Head of caudate nucleus (tissue), 42 donors: ENCODE measurements around the gene TRIM32.

ENCODE experiments used
- DNase-seq, 42 donors: peaks; one replicate each; pipeline versions ENCODE4 v3.0.0 to v3.0.0-alpha.2; 2020 to 2021; ENCODE audit warnings: mixed read lengths in 7 of 42
- intact Hi-C: fragments of 100-400 bp; cut with DNase I; formaldehyde crosslinking; loops from one replicate; pipeline ENCODE4 v1.15.0; 2022

TRIM32 gene, protein sequence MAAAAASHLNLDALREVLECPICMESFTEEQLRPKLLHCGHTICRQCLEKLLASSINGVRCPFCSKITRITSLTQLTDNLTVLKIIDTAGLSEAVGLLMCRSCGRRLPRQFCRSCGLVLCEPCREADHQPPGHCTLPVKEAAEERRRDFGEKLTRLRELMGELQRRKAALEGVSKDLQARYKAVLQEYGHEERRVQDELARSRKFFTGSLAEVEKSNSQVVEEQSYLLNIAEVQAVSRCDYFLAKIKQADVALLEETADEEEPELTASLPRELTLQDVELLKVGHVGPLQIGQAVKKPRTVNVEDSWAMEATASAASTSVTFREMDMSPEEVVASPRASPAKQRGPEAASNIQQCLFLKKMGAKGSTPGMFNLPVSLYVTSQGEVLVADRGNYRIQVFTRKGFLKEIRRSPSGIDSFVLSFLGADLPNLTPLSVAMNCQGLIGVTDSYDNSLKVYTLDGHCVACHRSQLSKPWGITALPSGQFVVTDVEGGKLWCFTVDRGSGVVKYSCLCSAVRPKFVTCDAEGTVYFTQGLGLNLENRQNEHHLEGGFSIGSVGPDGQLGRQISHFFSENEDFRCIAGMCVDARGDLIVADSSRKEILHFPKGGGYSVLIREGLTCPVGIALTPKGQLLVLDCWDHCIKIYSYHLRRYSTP

GRCh38 chr9:116687074-116687753 lies at the start of gene TRIM32:
Gene TRIM32, plus strand, starts transcription at chr9:116687305. Its CDS starts 10,438 bp downstream, at chr9:116697743.
- peak; percentile 73 to 97 (median 94) for DNase-seq
- intact Hi-C loops: no loop called here

DNA sequence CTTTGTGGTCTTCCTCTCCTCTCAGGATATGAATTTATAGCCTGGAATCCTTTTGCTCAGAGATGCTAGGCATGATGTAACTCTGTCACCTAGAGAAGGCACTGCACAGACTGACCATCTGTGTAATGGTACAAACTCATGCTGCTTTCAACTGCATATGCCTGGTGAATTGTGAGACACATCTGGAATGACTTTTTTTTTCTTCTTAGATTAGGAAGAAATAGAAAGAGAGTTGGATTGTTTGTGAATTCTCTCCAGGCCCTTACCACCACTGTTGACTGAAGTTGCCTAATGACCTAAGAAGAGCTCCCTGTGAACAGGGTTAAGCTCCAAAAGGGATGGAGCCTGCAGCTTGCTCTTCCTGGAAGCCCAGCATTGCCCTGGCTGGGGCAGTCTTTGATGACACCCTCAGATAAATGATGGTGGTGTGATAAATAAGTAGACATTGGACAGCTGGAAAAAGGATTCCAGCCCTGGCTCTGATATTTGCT lies 47.8 kb upstream of the TRIM32 start:
- intact Hi-C loops: no loop called here
- no peak for DNase-seq

DNA sequence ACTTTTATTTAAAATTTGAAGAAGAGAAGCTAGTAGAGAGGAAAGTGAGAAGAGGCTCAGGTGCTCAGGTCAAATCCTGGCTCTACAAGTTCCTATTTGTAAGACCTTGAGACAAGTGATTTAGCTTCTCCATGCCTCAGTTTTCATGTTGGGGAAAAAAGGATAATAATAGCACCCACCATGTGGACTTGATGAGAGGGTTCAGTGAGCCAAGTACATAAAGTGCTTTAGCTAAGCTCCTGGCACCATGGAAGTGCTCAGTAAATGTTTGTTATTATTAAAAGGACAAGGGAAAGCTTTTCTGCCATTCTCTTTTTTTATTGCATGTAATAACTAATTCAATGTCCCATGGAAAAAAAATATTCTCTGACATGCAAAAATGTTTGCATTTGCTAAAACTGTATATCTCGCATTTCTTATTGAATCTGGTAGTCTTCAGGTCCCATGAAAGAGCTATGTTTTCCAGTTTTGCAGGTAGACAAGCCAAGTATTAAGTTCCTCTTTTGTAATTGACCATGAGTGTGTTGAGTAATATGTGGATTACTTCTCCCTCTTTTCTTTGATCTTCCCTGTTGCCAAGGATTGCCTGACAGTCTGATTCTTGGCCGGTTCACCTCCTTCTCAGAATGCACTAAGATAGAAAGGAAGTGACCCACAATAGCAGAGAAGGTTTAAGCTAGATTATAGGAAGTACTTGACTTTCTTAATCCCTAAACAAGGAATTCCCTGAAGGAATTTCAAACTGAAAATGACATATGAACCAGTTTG lies 45.6 kb upstream of the TRIM32 start:
- intact Hi-C loops: no loop called here
- DNase-seq: no peak

- intact Hi-C loops: no loop called here
- DNase-seq: no peak
These were observed 43.4 kb upstream of the TRIM32 start for GRCh38 chr9:116643691-116644090.

DNA sequence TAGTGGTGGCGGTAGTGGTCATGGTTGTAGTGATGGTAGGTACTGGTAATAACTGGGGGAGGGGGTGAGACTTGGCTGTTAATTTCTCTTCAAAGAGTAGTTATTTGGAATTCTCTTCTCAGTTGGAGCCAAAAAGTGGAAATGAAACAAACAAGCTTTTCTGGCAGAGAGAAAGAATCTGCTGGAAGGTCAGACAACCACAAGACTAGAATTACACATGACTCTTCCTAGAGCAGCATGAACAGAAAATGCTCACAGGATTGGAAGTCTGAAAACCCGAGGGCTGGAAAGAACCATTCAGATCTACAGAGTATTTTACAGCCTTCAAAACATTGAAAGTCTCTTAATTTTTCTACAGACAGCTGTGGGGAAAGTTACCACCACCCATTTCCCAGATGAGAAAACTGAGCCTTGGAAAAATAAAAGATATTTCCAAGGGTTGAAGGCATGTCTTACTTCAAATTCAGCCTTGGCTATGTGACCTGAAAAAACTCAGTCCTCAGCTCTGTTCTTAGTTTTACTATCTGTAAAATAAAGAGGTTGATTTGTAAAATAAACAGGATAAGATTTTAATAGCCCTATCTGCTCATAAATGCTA lies 42.9 kb upstream of the TRIM32 start:
- no peak for DNase-seq
- intact Hi-C loops: no loop called here

- peak in 9 of 42 donors; percentile 9 to 47 (median 22) for DNase-seq
- intact Hi-C loops: no loop called here
These were observed 40.2 kb upstream of the TRIM32 start for GRCh38 chr9:116646661-116647514.

GRCh38 chr9:116647515-116647809 lies 39.6 kb upstream of the TRIM32 start:
- peak in 4 of 42 donors; percentile 3 to 21 (median 11) for DNase-seq
- intact Hi-C loops: no loop called here

DNA sequence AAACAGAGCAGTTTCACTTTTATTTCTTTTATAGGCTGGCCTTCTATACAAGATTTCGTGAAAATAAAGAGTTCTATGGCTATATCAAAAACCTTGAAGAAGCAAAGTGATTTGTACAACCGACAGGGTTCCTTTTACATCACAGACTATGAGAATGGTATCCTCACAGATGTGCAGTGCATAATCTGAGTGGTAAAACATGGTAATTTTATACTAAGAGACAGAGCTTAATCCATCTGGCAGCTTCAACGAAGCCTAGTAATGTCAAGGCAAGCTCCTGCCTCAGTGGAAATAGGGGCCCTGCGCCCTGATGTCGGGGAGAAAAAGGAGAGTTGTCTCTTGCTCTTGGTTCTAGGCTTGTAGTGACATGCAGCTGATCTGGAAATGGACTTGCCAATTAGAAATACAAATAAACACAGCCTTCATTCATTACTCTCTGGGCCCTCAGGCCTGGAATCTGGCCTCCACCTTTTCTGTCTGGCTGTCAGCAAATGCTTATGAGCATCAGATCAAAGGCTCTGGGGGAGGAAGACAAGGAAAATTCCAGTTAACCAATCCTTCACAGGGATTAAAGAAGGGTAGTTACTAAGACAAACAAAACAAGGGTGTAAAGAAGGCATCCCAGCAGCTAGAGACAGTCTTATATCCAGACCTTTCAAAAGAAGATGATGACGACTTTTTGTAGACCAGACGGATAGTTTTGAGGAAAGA lies 33.6 kb upstream of the TRIM32 start:
- DNase-seq: peak in 11 of 42 donors; percentile 5 to 61 (median 12)
- intact Hi-C loops: loop anchor here (10.0 kb wide), 1 partner anchor 1059 kb away; no protein-coding TSS in a partner anchor

- intact Hi-C loops: loop anchor here (10.0 kb wide), 1 partner anchor 1059 kb away; no protein-coding TSS in a partner anchor
- no peak for DNase-seq
These were observed 33.1 kb upstream of the TRIM32 start for GRCh38 chr9:116654059-116654355.

- intact Hi-C loops: loop anchor here (5.0 to 10.0 kb wide), 2 partner anchors 84 to 1062 kb away; no protein-coding TSS in a partner anchor
- peak in 14 of 42 donors; percentile 2 to 51 (median 10) for DNase-seq
These were observed 30.6 kb upstream of the TRIM32 start for GRCh38 chr9:116656501-116656971.

DNA sequence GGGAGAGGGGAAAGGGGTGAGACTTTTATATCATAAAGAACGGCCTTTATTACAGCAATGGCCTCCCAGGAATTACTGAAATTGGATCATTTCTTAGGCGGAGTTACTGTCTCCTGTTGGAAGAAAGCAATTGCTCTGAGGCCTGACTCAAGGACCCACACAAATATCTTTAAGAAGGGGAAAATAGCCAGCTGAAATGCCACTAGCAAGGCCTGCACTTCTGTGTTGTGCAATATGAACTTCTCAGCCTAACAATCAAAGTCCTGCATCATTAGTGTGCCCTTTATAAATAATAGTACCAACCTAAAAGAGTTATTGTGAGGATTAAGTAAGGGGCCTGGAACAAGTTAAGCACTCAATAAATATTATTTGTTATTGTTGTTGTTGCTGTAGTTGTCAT lies 30.1 kb upstream of the TRIM32 start:
- intact Hi-C loops: loop anchor here (5.0 to 10.0 kb wide), 2 partner anchors 85 to 1062 kb away; no protein-coding TSS in a partner anchor
- no peak for DNase-seq

- intact Hi-C loops: loop anchor here (5.0 to 10.0 kb wide), 2 partner anchors 86 to 1063 kb away; no protein-coding TSS in a partner anchor
- DNase-seq: no peak
These were observed 28.8 kb upstream of the TRIM32 start for GRCh38 chr9:116658265-116658664.

- intact Hi-C loops: no loop called here
- DNase-seq: peak in 22 of 42 donors; percentile 4 to 66 (median 36)
These were observed 25.8 kb upstream of the TRIM32 start for GRCh38 chr9:116661037-116661954.

DNA sequence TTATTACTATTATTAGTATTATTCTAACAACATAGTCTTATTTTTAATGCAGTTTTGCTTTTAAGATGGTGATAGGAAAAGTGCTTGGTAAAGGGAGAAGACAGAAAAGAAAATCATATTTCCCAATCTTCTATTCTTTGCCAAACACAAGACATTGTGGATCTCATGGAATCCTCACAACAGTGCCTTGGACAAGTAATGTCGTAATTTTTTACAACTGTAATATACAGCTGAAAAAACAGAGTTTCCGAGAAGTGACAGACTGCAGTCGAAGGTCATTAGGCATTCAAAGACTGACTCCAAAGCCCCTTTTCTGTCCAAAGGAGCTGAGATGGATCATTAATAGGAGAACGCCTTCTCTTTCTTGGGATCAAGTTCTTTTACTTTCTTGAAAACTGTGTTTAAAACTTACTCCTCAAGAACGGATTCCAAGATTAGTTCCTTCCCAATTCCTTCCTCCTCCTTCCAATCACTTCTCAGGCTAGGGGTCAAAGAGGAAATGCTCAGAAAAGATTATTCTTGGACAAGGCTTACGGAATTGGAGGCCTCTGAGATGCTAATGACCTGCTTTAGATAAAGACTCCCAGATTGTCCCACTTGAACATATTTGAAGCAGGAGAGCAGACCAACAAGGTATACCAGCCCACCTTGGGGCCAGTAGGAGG lies 24.3 kb upstream of the TRIM32 start:
- DNase-seq: no peak
- intact Hi-C loops: no loop called here

GRCh38 chr9:116663581-116663980 lies 23.5 kb upstream of the TRIM32 start:
- DNase-seq: no peak
- intact Hi-C loops: no loop called here
